Stimulated activated CD8-positive, alpha-beta memory T cell treated with anti-CD3 and anti-CD28 coated beads, Interleukin-4, amount 100 ng/mL, for 24 hours (primary cell): ENCODE results near the gene WTAP.
"Not testable (repeated sequence)": the region's sequence is repeated elsewhere in the genome, so short reads cannot be mapped to it uniquely, and the experiment has no call there.

Experiments
- DNase-seq: peaks from one replicate; pipeline ENCODE4 v3.0.0-alpha.2; 2020; ENCODE audit warnings: low read depth

Gene WTAP

GRCh38 chr6:159729598-159730331 is 2.5 kb downstream of the WTAP start:
- DNase-seq: no peak

GRCh38 chr6:159730332-159730676 is 3.0 kb downstream of the WTAP start:
- DNase-seq: no peak

GRCh38 chr6:159732550-159732949 is 5.2 kb downstream of the WTAP start:
- not testable (repeated sequence) for DNase-seq

DNA sequence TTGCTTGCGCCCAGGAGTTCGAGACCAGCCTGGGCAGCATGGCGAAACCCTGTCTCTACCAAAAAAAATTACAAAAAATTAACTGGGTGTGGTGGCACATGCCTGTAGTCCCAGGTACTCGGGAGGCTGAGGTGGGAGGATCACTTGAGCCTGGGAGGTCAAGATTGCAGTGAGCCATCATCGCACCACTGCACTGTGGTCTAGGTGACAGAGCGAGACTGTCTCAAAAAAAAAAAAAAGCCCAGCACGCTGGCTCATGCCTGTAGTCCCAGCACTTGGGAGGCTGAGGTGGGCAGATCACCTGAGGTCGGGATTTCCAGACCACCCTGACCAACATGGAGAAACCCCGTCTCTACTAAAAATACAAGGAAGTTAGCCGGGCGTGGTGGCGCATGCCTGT is 6.1 kb downstream of the WTAP start:
- DNase-seq: not testable (repeated sequence)

GRCh38 chr6:159736908-159737307 is 9.6 kb downstream of the WTAP start:
- DNase-seq: no peak

- DNase-seq: no peak
Observed at GRCh38 chr6:159739341-159739740, 12.0 kb downstream of the WTAP start.

- no peak for DNase-seq
Observed at GRCh38 chr6:159742165-159742564, 14.9 kb downstream of the WTAP start.

GRCh38 chr6:159745081-159745480 is 17.8 kb downstream of the WTAP start:
- no peak for DNase-seq

- no peak for DNase-seq
Observed at GRCh38 chr6:159746759-159747158, 19.5 kb downstream of the WTAP start.

DNA sequence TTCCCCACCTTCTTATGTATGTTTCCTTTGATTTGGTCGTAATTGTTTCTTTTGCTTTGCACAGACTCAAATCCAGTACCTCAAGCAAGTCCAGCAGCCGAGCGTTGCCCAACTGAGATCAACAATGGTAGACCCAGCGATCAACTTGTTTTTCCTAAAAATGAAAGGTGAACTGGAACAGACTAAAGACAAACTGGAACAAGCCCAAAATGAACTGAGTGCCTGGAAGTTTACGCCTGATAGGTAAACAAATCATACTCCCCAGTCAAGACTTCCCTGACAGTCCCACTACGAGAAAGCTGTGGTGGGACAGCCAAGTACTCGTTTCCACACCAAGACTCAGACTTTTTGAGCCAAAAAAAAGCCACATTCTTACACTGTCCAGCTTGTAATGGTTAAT is 20.8 kb downstream of the WTAP start:
- not testable (repeated sequence) for DNase-seq

GRCh38 chr6:159751448-159751847 is 24.1 kb downstream of the WTAP start:
- no peak for DNase-seq

DNA sequence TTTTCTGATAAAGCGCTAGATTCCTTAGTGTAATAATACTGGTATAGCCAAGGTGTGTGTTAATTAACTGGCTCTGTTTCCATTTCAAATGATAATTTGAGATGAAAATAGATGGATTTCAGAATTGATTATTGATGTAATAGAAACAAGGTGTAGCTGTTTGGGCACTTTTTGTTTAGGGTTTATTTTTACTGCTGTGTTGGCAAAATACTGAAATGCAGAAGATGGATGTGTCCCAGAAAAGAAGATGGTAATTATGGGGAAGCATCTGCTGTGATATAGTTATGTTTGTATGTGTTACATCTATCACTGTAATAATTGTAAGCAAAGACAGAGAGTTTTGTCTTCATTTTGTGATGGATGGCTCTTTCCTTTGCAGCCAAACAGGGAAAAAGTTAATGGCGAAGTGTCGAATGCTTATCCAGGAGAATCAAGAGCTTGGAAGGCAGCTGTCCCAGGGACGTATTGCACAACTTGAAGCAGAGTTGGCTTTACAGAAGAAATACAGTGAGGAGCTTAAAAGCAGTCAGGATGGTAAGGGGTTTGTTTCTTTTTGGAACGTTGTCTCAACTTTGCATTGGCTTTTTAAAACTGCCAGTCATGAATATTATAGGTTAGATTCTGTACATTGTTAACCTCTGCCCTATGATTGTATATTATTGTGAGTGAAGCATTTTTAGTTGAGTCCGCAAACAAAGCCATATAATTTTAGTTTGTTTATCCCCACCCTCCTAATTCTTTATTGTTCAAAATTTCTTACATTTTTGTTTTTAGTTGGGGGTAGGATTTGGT is 26.0 kb downstream of the WTAP start:
- DNase-seq: no peak

DNA sequence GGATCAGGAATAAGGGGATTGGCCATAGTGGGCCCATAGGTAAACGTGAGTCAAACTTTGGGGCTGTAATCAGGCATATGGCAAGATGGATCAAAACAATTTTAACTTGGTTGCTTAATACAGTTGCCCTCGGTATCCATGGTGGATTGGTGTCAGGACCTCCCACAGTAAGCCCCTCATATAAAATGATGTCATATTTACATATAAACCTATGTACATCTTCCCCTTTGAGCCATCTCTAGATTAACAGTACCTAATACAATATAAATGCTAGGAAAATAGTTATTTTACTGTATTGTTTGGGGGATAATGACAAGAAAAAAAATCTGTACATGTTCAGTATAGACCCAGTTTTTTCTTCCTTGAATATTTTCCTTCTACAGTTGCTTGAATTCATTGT is 27.1 kb downstream of the WTAP start:
- DNase-seq: no peak

GRCh38 chr6:159754959-159755914 is 27.9 kb downstream of the WTAP start:
- no peak for DNase-seq

GRCh38 chr6:159756508-159756907 is 29.2 kb downstream of the WTAP start:
- no peak for DNase-seq

- no peak for DNase-seq
Observed at GRCh38 chr6:159758031-159759001, 31.0 kb downstream of the WTAP start.

DNA sequence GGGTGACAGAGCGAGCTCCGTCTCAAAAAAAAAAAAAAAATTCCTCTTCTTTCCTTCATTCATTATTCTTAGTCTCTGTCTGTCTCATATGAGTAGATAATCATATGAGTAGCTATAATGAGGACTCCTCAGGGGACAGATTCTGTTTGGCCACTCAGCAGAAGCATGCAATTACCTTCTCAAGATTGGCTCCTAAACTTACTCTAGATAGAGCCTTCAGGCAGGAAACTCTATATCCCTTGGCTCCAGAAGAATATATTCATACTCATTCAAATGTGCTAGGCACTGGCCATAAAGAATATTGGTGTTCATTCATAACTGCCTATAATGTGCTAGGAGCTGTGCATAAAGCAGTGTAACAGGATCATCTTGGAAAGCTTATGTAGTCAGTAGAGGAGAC is 32.3 kb downstream of the WTAP start:
- DNase-seq: no peak

DNA sequence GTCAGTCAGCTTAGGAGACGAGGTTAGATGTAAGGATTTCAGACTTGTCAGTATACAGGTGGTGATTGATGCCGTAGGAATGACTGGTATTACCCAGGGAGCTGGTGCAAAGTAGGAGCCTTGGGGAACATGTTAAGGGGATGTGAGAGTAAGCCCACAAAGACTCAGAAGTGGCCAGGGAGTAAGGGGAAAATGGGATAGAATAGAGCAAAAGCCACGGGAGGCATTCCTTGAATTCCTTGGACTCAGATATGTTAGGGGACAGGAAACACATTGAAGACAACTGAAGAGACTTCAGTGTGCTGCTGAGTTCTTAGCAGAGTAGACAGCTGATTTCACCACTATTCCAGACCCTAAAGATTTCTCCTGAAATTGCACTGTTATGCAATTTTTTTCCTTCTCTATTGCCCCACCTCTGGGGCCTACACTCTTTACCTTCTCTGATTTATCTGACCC is 33.3 kb downstream of the WTAP start:
- no peak for DNase-seq

GRCh38 chr6:159761129-159761872 is 34.0 kb downstream of the WTAP start:
- DNase-seq: peak; percentile 16
